AG04449 (cell line): ENCODE data around the gene DNAJC22.

ENCODE experiments used
- CTCF ChIA-PET: fragments of 350-600 bp; formaldehyde crosslinking; extraction: SDS; loops from one replicate; lab custom pipeline; 2021; ENCODE audit warnings: antibody characterized with exemption; lab: Yijun Ruan, JAX
- POLR2A ChIA-PET: fragments of 400-600, 350-600 bp; formaldehyde crosslinking; extraction: SDS; loops from one replicate; lab custom pipeline; 2020; ENCODE audit warnings: antibody characterized with exemption, inconsistent platforms; lab: Yijun Ruan, JAX
- DNase-seq: peaks from one replicate; pipeline ENCODE4 v3.0.0-alpha.2; 2010; ENCODE audit warnings: low read depth, low spot score
- H3K4me3 ChIP-seq: 2 replicates; pipeline ENCODE4 v1.5.1; 2011; ENCODE audit warnings: low read depth, mild to moderate bottlenecking, control low read depth, low read length
- TF ChIP-seq, protein P1 (sequence below): IDR thresholded peaks from one replicate; pipeline ENCODE4 v1.5.1; 2011; ENCODE audit warnings: mild to moderate bottlenecking, moderate library complexity, low read length, control low read depth, inconsistent platforms; ENCODE audit not compliant: insufficient read depth; ENCODE audit errors: missing control alignments

DNAJC22 gene

DNA sequence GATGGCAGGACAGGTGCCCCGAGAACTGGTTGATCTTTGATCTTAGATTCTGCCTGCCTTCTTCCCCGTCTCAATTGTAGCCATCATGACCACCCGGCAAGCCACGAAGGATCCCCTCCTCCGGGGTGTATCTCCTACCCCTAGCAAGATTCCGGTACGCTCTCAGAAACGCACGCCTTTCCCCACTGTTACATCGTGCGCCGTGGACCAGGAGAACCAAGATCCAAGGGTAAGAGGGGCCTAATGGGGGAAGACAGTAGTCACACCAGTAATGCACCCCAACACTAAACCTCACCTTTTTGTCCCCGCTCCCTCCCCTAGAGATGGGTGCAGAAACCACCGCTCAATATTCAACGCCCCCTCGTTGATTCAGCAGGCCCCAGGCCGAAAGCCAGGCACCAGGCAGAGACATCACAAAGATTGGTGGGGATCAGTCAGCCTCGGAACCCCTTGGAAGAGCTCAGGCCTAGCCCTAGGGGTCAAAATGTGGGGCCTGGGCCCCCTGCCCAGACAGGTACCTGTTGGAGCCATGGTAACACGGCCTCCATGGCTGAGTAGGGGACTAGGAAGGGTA lies 23.1 kb upstream of the DNAJC22 start:
- TF ChIP-seq, protein P1, sequence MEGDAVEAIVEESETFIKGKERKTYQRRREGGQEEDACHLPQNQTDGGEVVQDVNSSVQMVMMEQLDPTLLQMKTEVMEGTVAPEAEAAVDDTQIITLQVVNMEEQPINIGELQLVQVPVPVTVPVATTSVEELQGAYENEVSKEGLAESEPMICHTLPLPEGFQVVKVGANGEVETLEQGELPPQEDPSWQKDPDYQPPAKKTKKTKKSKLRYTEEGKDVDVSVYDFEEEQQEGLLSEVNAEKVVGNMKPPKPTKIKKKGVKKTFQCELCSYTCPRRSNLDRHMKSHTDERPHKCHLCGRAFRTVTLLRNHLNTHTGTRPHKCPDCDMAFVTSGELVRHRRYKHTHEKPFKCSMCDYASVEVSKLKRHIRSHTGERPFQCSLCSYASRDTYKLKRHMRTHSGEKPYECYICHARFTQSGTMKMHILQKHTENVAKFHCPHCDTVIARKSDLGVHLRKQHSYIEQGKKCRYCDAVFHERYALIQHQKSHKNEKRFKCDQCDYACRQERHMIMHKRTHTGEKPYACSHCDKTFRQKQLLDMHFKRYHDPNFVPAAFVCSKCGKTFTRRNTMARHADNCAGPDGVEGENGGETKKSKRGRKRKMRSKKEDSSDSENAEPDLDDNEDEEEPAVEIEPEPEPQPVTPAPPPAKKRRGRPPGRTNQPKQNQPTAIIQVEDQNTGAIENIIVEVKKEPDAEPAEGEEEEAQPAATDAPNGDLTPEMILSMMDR: no peak
- peak overlapping the region; percentile 78 for H3K4me3 ChIP-seq
- DNase-seq: no peak
- ChIA-PET POLR2A (interaction anchor here (0.7 to 1.2 kb wide), 3 partner anchors 8 to 418 kb away, joined by 3 to 5 read pairs (median 5); partner anchors contain the start of gene TMBIM6), CTCF (interaction anchor here (1.2 to 6.5 kb wide), 7 partner anchors 12 to 257 kb away, joined by 4 to 89 read pairs (median 11); partner anchors contain the start of genes C1QL4 and DNAJC22)

DNA sequence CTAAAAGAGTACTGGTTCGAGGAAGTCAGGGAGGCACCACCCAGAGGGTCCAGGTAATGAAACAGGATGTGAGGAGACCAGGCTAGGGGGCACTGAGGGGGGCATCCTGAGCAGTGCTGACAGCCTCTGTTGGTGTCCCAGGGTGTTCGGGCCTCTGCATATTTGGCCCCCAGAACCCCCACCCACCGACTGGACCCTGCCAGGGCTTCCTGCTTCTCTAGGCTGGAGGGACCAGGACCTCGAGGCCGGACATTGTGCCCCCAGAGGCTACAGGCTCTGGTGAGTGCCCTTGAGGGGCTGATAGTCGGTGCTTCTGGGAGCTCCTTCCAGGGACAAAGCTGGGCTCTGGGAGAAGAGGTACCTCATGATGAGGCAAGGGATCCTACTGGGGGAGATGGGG lies 21.1 kb upstream of the DNAJC22 start:
- no peak for DNase-seq
- POLR2A ChIA-PET: interaction anchor here (0.6 kb wide), 1 partner anchor 357 kb away, joined by 3 read pairs; no protein-coding TSS in a partner anchor
- CTCF ChIA-PET: interaction anchor here (0.6 to 6.5 kb wide), 8 partner anchors 10 to 255 kb away, joined by 3 to 89 read pairs (median 6); partner anchors contain the start of genes C1QL4 and DNAJC22
- TF ChIP-seq, protein P1: no peak
- H3K4me3 ChIP-seq: no peak overlapping the region

DNA sequence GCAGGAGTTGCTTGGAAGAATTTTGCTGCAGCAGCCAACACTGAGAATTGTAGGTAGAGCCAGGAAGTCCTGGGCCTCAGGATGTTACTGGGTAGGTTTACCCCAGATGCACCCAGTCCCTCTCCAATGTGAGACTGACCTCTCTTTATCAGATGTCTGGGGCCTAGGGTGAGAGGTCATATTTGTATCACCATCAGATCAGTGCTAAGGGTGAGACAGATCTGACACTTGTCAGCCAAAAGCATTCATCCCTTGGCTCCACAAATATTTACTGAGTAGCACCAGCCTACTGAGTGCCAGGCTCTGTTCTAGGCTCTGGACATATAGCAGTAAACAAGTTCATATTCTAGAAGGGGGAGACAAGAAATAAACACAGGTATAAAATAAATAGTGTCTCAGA lies 19.3 kb upstream of the DNAJC22 start:
- DNase-seq: no peak
- H3K4me3 ChIP-seq: no peak overlapping the region
- TF ChIP-seq, protein P1: no peak
- CTCF ChIA-PET: no interaction called here
- POLR2A ChIA-PET: no interaction called here

- TF ChIP-seq, protein P1: no peak
- CTCF ChIA-PET: interaction anchor here (12.8 kb wide), 1 partner anchor 25 kb away, joined by 424 read pairs; the partner anchor contains the start of gene DNAJC22
- no peak for DNase-seq
- H3K4me3 ChIP-seq: no peak overlapping the region
- POLR2A ChIA-PET: no interaction called here
These were observed 18.8 kb upstream of the DNAJC22 start for GRCh38 chr12:49327887-49328286.

- H3K4me3 ChIP-seq: no peak overlapping the region
- ChIA-PET POLR2A (no interaction called here), CTCF (interaction anchor here (1.4 to 12.8 kb wide), 5 partner anchors 14 to 252 kb away, joined by 4 to 424 read pairs (median 148); partner anchors contain the start of gene DNAJC22)
- DNase-seq: no peak
- TF ChIP-seq, protein P1: no peak
These were observed 17.9 kb upstream of the DNAJC22 start for GRCh38 chr12:49328816-49329215.

DNA sequence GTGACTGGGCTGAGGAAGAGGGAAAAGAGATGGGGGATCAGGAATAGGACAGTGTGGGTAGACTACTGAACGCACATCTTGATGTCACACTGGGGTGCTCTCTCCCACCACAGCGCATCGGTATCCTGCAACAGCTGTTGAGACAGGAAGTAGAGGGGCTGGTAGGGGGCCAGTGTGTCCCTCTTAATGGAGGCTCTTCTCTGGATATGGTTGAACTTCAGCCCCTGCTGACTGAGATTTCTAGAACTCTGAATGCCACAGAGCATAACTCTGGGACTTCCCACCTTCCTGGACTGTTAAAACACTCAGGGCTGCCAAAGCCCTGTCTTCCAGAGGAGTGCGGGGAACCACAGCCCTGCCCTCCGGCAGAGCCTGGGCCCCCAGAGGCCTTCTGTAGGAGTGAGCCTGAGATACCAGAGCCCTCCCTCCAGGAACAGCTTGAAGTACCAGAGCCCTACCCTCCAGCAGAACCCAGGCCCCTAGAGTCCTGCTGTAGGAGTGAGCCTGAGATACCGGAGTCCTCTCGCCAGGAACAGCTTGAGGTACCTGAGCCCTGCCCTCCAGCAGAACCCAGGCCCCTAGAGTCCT lies 16.6 kb upstream of the DNAJC22 start:
- no peak overlapping the region for H3K4me3 ChIP-seq
- ChIA-PET POLR2A (no interaction called here), CTCF (interaction anchor here (0.8 to 12.8 kb wide), 11 partner anchors 12 to 251 kb away, joined by 3 to 424 read pairs (median 15); partner anchors contain the start of gene DNAJC22)
- no peak for DNase-seq
- TF ChIP-seq, protein P1: no peak
